Aorta (tissue), 5 donors: ENCODE results near the gene ARHGAP12. TPM values are rescaled to one million over a fixed set of nuclear protein-coding genes. Genes with fewer than 3 reads are reported as not detected.

ENCODE experiments used
- ATAC-seq: fragments of 200-7000 bp; cut with Tn5 transposase; one replicate; pipeline ENCODE4 v1.9.1; 2022; ENCODE audit warnings: moderate library complexity; ENCODE audit not compliant: low FRiP score
- DNase-seq, 2 donors: peaks; one replicate each; pipeline ENCODE4 v3.0.0-alpha.2; 2020
- H3K27ac ChIP-seq, 2 donors: one replicate each; pipeline ENCODE4 v1.5.1; 2013; ENCODE audit warnings: low read length in 2 of 2, mild to moderate bottlenecking in 2 of 2, moderate library complexity in 2 of 2, control low read depth in 1 of 2, inconsistent platforms in 1 of 2, low read depth in 1 of 2
- H3K27me3 ChIP-seq, 2 donors: one replicate each; pipeline ENCODE4 v1.6.1; 2013; ENCODE audit warnings: control low read depth in 1 of 2, low read length in 1 of 2, mild to moderate bottlenecking in 1 of 2, moderate library complexity in 1 of 2; ENCODE audit not compliant: insufficient read depth in 2 of 2, control insufficient read depth in 1 of 2
- H3K36me3 ChIP-seq, 2 donors: one replicate each; pipeline ENCODE4 v1.6.1; 2013; ENCODE audit warnings: control low read depth in 1 of 2, low read length in 1 of 2, mild to moderate bottlenecking in 1 of 2; ENCODE audit not compliant: insufficient read depth in 2 of 2, control insufficient read depth in 1 of 2
- H3K4me1 ChIP-seq, 2 donors: one replicate each; pipeline ENCODE4 v1.6.1; 2013; ENCODE audit warnings: low read length in 2 of 2, control low read depth in 1 of 2, mild to moderate bottlenecking in 1 of 2, moderate library complexity in 1 of 2; ENCODE audit not compliant: insufficient read depth in 2 of 2, control insufficient read depth in 1 of 2
- H3K4me3 ChIP-seq, 2 donors: one replicate each; pipeline ENCODE4 v1.5.1; 2013; ENCODE audit warnings: low read length in 2 of 2, control low read depth in 1 of 2, mild to moderate bottlenecking in 1 of 2
- H3K9me3 ChIP-seq: one replicate; pipeline ENCODE4 v1.6.1; 2013; ENCODE audit warnings: mild to moderate bottlenecking, low read length; ENCODE audit not compliant: control insufficient read depth
- WGBS, 2 donors: extraction: QIAGEN DNeasy Blood & Tissue Kit; methylation state at CpG; one replicate each; pipeline ENCODE4 v1.1.7; 2013; 5-methylcytosine and 5-hydroxymethylcytosine counted together
- intact Hi-C, 2 donors: fragments of 100-400 bp; cut with DNase I; formaldehyde crosslinking; loops; one replicate each; pipeline versions ENCODE4 v1.14.2 to v1.15.0; 2022
- polyA plus RNA-seq, 2 donors: library from polyadenylated mRNA; stranded (reverse); fragments of 200-250 nt; gene quantifications; one replicate each; pipeline ENCODE4 v1.2.3, GENCODE V29; 2013
- total RNA-seq, 2 donors: library from RNA; stranded (reverse); fragmentation: NEBNext Ultra II Directional; extraction: Animal tissue kit (Norgen Biotek cat#: 25700); gene quantifications; one replicate each; pipeline ENCODE4 v1.2.1, GENCODE V29; 2021
- donor health status: healthy with polysubstance abuse.
- donor health status: Bipolar disorder and iron deficiency.
- donor health status: DM: no; HTN: no; CAD: no.
- donor health status: DM: no; HTN: no; CAD: no.
- donor health status: DM: yes; HTN: yes; CAD: no.

The ARHGAP12 gene
- total and polyA plus RNA-seq, 4 donors, result 17.0 to 34.6 (median 20.5) TPM

DNA sequence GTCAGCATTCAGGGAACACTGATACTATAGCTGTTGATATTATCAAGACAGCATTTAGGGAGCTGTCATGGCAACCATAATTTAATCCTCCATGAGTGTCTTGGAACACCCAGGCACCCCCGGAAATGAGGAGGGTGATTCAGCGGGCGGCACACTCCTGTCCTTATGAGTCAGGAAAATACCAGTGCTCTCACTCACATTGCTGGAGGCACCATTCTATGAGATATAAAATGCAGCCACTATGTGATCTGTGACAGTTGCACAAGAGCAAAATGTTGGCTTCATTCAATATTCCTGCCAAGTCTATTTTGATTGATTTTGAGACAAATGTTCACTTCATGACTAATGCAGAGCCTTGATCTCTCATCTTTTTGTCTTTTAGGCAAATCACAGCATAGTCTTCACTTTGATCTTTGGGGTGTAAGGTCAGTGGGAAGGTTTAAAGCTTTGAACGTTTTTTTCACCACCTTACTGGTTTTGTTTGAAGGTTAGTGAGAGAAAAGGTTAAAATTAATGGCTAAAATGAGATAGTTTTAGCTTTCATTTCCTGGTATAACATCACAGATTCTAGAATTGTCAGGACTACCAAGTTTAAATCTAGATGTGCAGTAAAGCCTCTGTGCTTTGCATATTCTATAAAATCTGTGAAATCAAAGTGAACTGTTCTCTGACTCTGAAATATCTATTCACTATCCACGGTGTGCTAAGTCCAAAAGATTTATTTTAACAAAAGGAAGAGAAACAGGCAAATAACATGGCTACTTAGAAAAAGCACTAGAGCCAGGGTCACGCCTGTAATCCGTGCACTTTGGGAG is 12.4 kb upstream of the ARHGAP12 start:
- intact Hi-C loops, result no loop called here
- Histone ChIP-seq H3K4me3 (no peak overlapping the region), H3K27me3 (no peaks in the 10 kb centered on the region), H3K36me3 (no peaks in the 10 kb centered on the region), H3K27ac (no peak overlapping the region), H3K9me3 (no peaks in the 10 kb centered on the region), H3K4me1 (peaks cover 0 to 4% of the 10 kb centered on the region in 2 donors)
- peak; percentile 67 to 86 for DNase-seq
- no peak for ATAC-seq
- 53 to 55% methylated on average over 7 of the region's 7 CpGs for WGBS, 2 donors

DNA sequence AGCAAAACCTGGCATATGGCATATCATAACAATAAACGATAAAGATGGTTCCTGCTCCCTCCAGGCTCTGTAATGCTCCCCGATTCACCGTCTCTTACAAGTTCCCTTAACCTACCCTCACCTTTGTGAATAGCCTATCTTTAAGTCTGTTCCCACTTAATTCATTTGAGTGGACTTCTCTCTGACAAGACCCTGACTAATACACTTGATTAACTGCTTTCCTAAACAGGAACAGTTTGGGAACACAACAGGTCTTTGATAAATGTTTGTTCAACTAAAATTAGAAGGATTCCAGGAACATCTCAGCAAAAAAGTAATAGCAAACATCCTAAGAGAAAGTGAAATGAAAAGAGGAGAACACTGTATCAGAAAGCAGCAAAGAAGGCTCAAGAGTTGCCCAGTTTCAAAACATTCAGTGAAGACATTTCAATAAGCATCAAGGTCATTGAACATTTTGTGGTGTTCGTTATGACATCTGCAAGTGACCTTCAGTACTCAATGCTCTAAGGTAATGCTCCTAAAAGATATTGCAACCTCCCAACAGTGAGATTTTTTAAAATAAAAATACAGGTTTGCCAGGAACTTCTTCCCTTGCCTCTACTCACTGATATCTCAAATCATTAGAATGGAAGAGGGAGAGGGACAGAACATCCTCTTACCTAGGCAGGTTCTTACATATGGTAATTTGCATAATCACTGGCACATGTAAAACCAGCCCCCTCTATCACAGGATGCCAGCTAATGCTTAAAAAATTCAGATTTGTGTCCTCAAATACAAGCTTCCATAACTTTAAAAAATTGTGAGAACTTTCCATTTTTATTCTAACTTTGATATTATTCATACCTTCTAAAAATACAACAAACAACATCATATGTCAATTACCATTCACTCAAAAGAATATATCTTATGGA is 11.4 kb upstream of the ARHGAP12 start:
- H3K9me3 ChIP-seq, result no peaks in the 10 kb centered on the region
- H3K4me1 ChIP-seq, result peaks cover 0 to 4% of the 10 kb centered on the region in 2 donors
- no peaks in the 10 kb centered on the region for H3K36me3 ChIP-seq
- intact Hi-C loops, result no loop called here
- no peak for DNase-seq
- no peaks in the 10 kb centered on the region for H3K27me3 ChIP-seq
- WGBS, 2 donors, result 85 to 87% methylated on average over 4 of the region's 4 CpGs
- no peak overlapping the region for H3K4me3 ChIP-seq
- no peak overlapping the region for H3K27ac ChIP-seq
- ATAC-seq, result no peak

- 85 to 88% methylated on average over 9 of the region's 9 CpGs for WGBS, 2 donors
- Histone ChIP-seq H3K36me3 (no peaks in the 10 kb centered on the region), H3K27me3 (no peaks in the 10 kb centered on the region), H3K27ac (no peak overlapping the region), H3K9me3 (no peaks in the 10 kb centered on the region), H3K4me3 (no peak overlapping the region), H3K4me1 (peaks cover 0 to 4% of the 10 kb centered on the region in 2 donors)
- DNase-seq (no peak), ATAC-seq (no peak)
- intact Hi-C loops, result no loop called here
These were observed 8.7 kb upstream of the ARHGAP12 start for GRCh38 chr10:31937371-31937770.

DNA sequence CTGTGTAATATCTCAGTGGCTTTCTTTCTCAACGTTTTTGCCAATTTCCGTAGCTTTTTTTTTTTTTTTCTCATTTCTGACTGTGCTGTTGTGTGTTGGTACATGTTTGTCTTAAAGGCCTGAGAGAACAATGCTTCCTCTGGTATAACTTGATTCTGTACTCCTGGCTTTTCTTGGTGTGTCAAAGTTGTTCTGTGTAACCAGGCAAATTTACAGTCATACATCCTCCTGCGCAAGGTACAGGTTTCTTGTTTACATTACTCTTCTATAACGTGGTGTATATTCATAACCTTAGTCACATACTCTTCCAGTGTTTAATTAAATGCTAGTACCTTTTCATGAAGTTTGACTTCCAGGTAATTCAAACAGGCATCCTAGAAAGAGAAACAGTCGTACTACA is 8.3 kb upstream of the ARHGAP12 start:
- Histone ChIP-seq H3K36me3 (no peaks in the 10 kb centered on the region), H3K27ac (no peak overlapping the region), H3K9me3 (no peaks in the 10 kb centered on the region), H3K27me3 (no peaks in the 10 kb centered on the region), H3K4me1 (peaks cover 0 to 4% of the 10 kb centered on the region in 2 donors), H3K4me3 (no peak overlapping the region)
- WGBS, 2 donors, result 53 to 60% methylated on average over 5 of the region's 5 CpGs
- no peak for DNase-seq
- intact Hi-C loops, result no loop called here
- no peak for ATAC-seq

- no peak overlapping the region for H3K4me3 ChIP-seq
- H3K4me1 ChIP-seq, result peaks cover 0 to 4% of the 10 kb centered on the region in 2 donors
- ATAC-seq (no peak), DNase-seq (no peak)
- intact Hi-C loops, result no loop called here
- no peaks in the 10 kb centered on the region for H3K27me3 ChIP-seq
- no peaks in the 10 kb centered on the region for H3K9me3 ChIP-seq
- no peak overlapping the region for H3K27ac ChIP-seq
- 81 to 88% methylated on average over 1 of the region's 1 CpG for WGBS, 2 donors
- H3K36me3 ChIP-seq, result no peaks in the 10 kb centered on the region
These were observed 7.5 kb upstream of the ARHGAP12 start for GRCh38 chr10:31936086-31936485.

- Histone ChIP-seq H3K36me3 (no peaks in the 10 kb centered on the region), H3K27me3 (no peaks in the 10 kb centered on the region), H3K9me3 (no peaks in the 10 kb centered on the region), H3K27ac (no peak overlapping the region), H3K4me3 (no peak overlapping the region), H3K4me1 (peaks cover 0 to 4% of the 10 kb centered on the region in 2 donors)
- DNase-seq (no peak), ATAC-seq (no peak)
- intact Hi-C loops, result no loop called here
- 92 to 95% methylated on average over 4 of the region's 4 CpGs for WGBS, 2 donors
These were observed 7.0 kb upstream of the ARHGAP12 start for GRCh38 chr10:31935678-31936077.

DNA sequence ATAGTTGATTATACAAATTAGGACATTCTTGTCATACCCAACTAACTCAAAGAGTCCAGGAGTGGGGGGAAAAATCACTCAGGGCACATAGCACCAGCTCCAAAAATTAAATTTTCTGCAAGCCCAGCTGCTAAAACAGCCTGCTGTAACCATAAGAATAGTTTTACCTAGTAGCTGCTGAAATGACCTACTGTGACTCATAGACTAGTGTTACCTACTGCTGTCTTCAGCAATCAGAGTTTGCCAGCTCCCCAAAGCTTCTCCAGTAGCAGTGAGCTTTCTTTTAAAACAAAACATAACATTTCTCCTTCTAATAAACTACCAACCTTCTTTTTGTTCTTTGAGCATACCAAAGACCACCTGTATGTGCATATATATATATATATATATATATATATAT is 4.2 kb upstream of the ARHGAP12 start:
- Histone ChIP-seq H3K27ac (no peak overlapping the region), H3K4me3 (no peak overlapping the region), H3K27me3 (no peaks in the 10 kb centered on the region), H3K4me1 (no peaks in the 10 kb centered on the region), H3K36me3 (no peaks in the 10 kb centered on the region), H3K9me3 (no peaks in the 10 kb centered on the region)
- DNase-seq (no peak), ATAC-seq (no peak)
- intact Hi-C loops, result no loop called here

- Histone ChIP-seq H3K27ac (no peak overlapping the region), H3K4me1 (peaks cover 0 to 2% of the 10 kb centered on the region in 2 donors), H3K27me3 (no peaks in the 10 kb centered on the region), H3K9me3 (no peaks in the 10 kb centered on the region), H3K4me3 (peak overlapping the region in 1 of 2 donors; percentile 98), H3K36me3 (no peaks in the 10 kb centered on the region)
- no peak for DNase-seq
- intact Hi-C loops, result no loop called here
- 27 to 35% methylated on average over 1 of the region's 1 CpG for WGBS, 2 donors
- no peak for ATAC-seq
These were observed 2.2 kb upstream of the ARHGAP12 start for GRCh38 chr10:31930856-31931255.
